CD4-positive, alpha-beta T cell treated with Interferon gamma for 1 hour (primary cell): ENCODE measurements around the gene VBP1.
"Not testable (repeated sequence)": the region's sequence is repeated elsewhere in the genome, so short reads cannot be mapped to it uniquely, and the experiment has no call there.

Experiments used
- DNase-seq: peaks from one replicate; pipeline ENCODE4 v3.0.0-alpha.2; 2020

VBP1 gene

DNA sequence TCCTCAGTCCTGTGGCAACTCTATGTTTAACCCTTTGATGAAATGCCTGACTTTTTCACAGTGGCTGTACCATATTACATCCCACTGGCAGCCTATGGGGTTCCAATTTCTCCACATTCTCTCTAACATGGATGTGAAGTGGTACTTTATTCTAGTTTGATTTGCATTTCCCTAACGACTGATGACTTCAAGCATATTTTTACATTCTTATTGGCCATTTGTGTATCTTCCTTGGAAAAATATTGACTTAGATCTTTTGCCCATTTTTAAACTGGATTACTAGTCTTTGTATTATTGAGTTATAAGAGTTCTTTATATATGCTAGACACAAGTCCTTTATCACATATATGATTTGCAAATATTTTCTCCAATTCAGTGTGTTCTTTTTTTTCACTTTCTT, 50.2 kb downstream of the VBP1 start:
- no peak for DNase-seq

DNA sequence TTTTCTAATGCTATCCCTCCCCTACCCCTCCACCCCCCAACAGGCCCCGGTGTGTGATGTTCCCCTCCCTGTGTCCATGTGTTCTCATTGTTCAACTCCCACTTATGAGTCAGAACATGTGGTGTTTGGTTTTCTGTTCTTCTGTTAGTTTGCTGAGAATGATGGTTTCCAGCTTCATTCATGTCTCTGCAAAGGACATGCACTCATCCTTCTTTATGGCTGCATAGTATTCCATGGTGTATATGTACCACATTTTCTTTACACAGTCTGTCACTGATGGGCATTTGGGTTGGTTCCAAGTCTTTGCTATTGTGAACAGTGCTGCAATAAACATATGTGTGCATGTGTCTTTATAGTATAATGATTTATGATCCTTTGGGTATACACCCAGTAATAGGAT, 51.7 kb downstream of the VBP1 start:
- DNase-seq, result not testable (repeated sequence)

DNA sequence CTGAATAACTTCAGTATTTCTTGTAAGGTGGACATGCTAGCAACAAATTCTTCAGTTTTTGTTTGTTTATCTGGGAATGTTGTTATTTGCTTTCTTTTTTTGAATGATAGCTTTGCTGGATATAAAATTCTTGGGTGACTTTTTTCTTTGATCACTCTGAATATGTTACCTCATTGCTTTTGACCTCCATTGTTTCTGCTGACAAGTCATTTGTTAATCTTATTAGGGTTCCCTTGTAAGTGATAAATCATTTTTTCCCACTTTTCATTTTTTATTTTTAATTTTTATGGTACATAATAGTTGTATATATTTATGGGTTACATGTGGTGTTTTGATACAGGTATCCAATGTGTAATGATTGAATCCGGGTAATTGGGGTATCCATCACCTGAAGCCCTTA, 54.7 kb downstream of the VBP1 start:
- no peak for DNase-seq

DNA sequence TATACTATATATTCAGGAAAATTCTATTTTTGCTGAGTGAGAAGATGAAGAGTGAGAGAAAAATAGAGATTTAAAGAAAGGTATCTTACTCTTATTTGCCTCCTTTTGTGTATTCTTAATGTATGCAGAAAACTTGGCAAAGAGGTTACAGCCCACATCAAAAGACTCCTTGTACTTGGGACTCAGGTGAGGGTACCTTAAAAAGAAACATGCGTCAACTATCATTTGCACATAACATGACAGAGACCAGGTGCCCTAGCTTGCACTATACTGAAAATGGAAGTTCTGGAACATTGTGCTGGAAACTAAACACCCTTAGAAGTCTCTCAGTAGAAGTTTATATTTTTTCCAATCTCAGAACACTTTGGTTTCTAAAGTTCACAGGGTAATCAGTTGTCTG, 63.6 kb downstream of the VBP1 start:
- no peak for DNase-seq
